Panc1 (cell line): ENCODE results near the gene PDE4B.

Experiments used
- POLR2AphosphoS5 ChIP-seq: IDR thresholded peaks from 2 replicates; pipeline ENCODE4 v1.6.1; 2012; ENCODE audit warnings: mild to moderate bottlenecking, low read depth, low read length, moderate library complexity
- SIN3A ChIP-seq: IDR thresholded peaks from 2 replicates; pipeline ENCODE4 v1.6.1; 2012; ENCODE audit warnings: low read depth, mild to moderate bottlenecking, low read length, moderate library complexity, borderline replicate concordance; ENCODE audit not compliant: insufficient read depth
- TF ChIP-seq, protein P1 (sequence below): fragments of 450-650 bp; IDR thresholded peaks from 2 replicates; pipeline ENCODE4 v1.5.1; 2017; ENCODE audit warnings: mild to moderate bottlenecking

DNA sequence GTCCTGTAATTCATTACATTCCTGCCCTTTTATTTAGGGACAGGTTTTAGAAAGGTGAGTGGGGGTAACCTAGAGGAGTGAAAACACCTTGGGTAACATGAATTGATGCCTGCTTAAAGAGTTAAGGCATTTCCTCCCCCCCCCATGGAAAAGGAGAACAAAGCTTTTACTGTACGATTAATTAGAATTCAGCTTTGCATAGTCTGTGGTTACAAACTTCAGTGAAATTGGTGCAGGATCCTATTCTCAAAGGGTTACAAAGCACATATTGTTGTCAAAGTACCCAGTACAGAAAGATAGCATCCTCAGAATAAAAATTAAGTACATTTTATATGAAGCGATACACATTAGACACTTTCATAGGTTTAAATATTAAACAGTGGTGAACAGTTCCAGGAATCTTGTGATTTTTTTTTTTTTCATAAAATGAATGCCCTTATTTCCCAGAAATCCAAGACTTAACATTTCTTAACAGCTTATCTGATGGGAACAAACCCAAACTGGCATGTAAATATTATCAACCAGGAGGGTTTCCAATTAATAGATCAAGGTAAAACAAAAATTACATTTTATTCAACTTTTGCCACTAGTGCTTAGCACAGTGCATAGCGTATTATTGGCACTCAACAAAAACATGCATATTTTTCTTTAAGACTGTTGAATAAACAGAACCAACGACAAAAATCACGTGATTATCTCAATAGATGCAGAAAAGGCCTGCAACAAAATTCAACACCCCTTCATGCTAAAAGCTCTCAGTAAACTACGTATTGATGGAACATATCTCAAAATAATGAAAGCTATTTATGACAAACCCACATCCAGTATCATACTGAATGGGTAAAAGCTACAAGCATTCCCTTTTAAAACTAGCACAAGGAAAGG lies 172.7 kb downstream of the PDE4B start:
- TF ChIP-seq POLR2AphosphoS5 (no peak), SIN3A (no peak)
- TF ChIP-seq, protein P1, sequence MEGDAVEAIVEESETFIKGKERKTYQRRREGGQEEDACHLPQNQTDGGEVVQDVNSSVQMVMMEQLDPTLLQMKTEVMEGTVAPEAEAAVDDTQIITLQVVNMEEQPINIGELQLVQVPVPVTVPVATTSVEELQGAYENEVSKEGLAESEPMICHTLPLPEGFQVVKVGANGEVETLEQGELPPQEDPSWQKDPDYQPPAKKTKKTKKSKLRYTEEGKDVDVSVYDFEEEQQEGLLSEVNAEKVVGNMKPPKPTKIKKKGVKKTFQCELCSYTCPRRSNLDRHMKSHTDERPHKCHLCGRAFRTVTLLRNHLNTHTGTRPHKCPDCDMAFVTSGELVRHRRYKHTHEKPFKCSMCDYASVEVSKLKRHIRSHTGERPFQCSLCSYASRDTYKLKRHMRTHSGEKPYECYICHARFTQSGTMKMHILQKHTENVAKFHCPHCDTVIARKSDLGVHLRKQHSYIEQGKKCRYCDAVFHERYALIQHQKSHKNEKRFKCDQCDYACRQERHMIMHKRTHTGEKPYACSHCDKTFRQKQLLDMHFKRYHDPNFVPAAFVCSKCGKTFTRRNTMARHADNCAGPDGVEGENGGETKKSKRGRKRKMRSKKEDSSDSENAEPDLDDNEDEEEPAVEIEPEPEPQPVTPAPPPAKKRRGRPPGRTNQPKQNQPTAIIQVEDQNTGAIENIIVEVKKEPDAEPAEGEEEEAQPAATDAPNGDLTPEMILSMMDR, result no peak
